Activated T-cell treated with anti-CD3 and anti-CD28 coated beads for 4 hours (primary cell): ENCODE results near the gene ENPP3.
"Not testable (repeated sequence)": the region's sequence is repeated elsewhere in the genome, so short reads cannot be mapped to it uniquely, and the experiment has no call there.

ENCODE experiments used
- DNase-seq: peaks from one replicate; pipeline ENCODE4 v3.0.0-alpha.2; 2020

Gene ENPP3

DNA sequence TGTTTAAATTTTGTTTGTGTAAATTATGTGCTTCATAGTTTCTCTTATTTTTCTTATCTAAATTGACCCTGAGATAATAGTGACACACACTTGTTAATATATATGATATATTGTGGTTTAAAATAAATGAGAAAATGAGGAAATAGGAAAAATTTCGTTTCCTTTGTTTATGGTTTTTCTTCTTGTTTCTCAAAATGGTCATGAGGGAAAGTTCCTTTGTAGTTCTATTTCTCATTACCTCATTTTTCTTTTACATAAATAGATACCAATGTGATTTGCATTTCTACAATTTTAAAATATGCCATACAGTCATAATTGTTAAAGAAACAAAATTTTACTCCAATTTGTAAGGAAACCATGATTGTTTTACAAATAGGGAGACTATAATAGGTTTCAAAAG is 54.9 kb downstream of the ENPP3 start:
- DNase-seq: no peak

DNA sequence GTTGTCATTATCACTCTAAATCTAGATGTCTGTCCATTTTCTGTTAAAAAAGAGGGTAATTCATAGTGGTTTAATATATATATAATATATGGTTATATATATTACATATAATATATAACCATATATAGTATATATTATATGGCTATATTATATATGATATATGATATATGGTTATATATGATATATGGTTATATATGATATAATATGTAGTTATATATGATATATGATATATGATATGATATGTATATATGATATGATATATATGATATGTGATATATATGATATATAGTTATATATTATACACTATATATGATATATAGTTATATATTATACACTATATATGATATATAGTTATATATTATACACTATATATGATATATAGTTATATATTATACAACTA is 55.5 kb downstream of the ENPP3 start:
- no peak for DNase-seq

DNA sequence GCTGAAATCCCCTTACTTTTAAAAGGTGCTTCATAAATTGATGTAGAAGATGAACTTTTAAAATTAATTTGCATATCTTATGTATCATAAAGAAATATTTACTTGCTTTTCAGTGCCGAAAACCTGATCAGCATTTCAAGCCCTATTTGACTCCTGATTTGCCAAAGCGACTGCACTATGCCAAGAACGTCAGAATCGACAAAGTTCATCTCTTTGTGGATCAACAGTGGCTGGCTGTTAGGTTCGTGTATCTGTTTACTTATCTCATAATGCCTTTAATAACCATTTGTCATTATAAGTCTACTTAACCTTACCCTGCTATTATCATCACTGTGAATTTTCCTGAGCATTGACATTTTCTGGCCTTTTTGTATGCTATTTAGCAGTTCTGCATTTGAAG is 56.3 kb downstream of the ENPP3 start:
- DNase-seq: no peak

DNA sequence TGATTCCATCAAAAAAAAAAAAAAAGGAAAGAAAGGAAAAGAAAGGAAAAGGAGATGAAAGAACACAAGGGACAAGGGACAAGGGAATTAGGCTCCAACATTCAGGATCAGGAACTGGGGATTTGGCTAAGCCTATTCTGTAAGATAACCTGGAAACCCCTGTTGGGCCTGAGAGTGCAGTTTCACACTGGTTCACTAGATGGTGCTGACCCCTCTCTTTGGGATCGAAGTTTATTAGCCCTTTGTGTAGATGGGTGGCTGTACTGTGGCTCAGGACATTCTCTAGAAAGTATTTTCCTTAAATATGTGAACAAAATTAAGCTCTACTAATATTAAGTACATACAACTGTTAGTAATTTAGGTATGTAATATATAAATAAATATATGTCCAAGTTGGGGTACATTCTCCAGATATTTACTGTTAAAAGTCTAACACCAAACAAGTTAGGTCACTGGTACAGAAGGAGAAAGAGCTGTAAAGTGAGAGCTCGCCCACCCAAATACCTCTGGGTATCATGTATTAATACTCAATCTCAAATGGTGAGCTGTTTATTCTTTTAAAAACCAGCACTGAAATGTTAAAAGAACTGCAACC is 57.8 kb downstream of the ENPP3 start:
- no peak for DNase-seq

DNA sequence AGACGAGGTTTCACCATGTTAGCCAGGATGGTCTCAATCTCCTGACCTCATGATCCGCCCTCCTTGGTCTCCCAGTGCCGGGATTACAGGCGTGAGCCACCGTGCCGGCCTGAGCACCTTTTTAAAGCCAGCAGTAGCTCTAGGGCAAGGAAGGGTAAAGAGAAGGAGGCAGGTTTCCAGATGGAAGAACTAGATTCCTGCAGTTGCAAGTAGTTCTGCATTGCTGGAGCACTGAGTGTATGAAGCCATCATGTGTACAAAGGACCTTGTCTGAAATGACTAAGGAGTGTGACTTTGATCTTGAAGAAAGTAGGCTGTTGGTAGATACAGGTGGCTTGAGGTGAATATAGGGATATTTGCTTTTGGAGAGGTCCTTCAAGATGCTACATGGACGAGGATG is 59.9 kb downstream of the ENPP3 start:
- no peak for DNase-seq

DNA sequence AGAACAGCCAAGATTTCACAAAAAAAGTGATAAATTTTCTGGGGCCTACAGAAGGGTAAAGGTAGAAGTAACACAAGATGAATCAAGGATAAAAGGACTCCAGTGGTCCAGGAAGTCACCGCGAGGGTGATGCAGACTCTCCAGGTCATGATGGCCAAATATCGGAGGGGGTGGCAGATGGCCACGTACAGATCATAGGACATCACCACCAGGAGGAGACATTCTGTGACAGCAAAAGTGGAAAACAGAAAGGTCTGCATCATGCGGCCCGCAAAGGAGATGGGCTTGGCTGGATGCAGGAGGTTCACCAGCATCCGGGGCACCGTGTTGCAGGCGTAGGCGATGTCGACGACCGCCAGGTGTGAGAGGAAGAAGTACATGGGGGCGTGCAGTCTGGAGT is 63.7 kb downstream of the ENPP3 start:
- not testable (repeated sequence) for DNase-seq

DNA sequence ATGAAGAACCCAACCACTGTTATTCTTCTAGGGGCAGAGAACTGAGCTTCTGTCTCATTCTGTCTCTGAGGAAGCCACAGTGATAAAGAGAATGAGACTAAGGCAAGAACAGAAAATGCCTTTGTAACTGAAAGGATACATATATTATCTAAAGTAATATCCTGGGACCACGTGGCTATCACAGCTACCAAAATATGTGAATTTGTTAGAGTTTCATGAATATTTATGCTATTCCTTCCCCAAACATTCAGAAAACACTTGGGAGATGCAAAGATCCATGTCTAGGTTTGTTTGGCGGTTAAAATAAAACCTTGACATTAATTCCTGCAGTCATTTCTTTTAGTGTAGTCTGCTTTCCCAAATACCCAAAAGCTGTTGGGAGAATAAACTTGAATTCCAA is 66.8 kb downstream of the ENPP3 start:
- not testable (repeated sequence) for DNase-seq

DNA sequence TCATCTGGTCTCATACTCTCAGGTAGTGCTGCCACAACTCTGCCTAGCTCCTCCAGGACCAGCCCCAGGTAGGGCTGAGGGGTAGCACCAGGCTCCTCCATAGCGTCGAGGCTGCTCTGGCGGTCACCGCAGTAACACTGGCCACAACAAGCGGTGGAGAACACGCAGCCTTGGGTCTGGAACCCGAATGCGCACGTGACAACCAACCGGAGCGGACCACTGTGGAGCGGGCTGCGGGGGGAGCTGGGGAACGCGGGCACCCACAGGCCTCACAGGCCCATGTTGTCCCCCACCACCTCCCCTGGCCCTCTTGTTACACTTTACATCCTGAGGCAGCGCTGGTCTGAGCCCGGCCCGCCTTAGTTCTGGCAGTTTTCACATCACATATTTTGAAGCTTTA is 73.8 kb downstream of the ENPP3 start, which contains the start of gene CTAGE9:
Gene CTAGE9 (minus strand): TSS at position 101 of the 400 bp plus-strand sequence. CDS start 0 bp downstream, at position 101.
- not testable (repeated sequence) for DNase-seq

DNA sequence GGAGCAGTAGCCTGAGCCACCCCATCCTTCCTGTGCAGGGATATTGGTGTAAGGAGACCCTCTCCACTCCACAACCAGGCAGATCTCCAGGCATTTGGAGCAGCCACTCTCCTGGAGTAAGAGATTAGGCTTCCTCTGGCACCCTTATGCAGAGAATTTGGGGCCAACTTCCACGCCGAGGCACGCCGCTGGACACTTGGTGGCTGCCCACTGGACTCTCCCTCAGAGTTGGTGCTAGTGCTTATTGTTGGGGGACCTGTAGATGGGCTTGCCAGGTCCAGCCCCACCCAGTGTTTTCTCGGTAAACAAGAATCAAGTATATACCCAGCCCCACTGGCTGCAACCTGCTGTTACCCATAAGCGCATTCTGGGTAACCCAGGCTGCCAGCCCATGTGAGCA is 78.5 kb downstream of the ENPP3 start:
- not testable (repeated sequence) for DNase-seq

DNA sequence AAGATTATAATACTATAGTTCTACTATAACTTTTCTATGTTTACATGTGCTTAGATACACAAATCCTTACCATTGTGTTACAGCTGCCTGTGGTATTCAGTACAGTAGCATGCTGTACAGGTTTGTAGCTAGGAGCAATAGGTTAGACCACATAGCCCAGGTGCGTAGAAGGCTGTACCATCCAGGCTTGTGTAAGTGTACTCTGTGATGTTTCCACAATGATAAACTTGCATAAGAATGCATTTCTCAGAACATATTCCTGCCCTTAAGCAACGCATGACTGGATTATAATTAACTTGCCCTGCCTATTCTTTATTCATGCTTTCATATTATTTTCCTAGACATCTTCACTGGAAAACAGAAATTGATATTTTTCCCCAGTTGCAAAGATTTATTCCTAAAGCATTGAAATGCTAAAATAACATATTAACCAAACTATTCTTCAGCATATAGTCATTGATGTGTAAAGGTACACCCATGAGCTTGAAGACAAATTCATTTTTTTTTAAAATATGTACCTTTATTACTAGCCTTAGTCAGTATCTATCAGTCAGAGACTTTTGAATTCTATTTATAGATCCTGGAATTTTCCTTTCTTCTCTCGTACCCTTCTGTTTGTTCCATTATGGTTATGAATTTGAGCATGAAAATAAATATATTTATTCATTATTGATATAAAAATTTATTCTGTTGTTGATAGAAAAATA is 80.9 kb downstream of the ENPP3 start:
- no peak for DNase-seq

DNA sequence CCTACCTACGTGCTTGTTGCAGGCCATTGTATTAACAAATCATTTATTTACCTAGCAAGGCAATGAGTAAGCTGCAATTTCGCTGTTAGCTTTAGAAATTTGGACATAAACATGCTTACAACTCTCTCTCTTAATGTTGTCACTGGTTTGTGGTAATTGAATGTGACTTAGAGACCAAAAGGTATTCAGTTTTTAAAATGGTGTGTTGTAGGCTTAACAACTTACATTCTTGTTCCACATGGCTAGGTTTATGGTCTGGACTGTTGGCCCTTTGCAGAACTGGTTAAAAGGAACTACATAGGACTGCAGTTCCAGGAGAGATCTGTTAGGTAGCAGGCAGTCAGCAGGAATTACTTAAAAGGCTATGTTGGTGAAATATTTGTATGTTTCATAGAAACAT is 84.1 kb downstream of the ENPP3 start:
- DNase-seq: no peak

DNA sequence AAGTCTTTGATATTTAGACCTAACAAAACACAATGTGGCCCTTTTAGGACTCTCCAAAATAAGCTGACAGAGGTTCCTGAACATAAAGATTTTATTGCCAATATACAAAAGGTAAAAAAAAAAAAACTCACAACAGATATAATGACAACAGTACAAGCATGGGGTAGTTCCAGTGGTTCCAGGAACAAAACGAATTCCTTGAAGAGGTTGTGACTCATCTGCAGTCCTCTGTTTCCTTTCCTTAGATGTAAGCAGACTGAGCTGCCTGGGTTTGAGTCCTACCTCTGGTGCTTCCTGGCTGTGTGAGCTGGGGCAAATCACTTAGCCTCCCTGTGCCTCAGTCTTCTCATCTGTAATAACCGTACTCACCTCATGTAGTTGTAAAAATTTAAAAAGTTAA is 87.0 kb downstream of the ENPP3 start:
- DNase-seq: no peak

DNA sequence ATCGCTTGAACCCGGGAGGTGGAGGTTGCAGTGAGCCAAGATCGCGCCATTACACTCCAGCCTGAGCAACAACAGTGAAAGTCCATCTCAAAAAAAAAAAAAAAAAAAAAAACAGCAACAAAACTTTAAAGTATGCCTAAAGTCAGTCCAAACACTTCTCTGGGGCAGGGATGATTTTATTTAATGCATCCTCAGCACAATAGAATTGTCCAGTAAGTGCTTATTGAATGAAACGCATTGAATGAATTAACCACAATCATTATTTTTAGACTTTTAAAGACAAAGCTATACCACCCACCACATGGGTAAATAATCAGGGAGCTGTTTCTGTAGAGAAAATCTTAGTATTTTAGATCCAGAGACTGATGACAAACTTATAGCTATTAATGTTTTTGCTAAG is 90.4 kb downstream of the ENPP3 start:
- DNase-seq: no peak

DNA sequence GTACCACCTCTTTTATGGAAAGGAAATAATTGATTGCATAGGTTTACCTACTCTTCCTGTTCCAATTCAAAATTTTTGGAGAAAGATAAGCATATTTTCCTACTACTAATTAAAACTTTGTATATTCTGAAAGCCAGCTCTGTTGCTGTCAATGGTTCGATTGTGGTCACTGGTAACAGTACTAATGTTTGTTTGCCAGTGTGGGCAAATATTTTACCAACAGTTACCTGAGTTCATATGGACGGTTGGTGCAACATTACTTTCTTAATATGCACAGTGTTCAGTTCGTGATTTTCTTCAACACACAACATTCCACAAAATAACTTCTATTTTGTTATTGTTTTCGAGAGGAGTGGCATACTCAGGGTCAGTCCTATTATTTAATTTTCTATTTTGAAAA is 90.8 kb downstream of the ENPP3 start:
- no peak for DNase-seq

DNA sequence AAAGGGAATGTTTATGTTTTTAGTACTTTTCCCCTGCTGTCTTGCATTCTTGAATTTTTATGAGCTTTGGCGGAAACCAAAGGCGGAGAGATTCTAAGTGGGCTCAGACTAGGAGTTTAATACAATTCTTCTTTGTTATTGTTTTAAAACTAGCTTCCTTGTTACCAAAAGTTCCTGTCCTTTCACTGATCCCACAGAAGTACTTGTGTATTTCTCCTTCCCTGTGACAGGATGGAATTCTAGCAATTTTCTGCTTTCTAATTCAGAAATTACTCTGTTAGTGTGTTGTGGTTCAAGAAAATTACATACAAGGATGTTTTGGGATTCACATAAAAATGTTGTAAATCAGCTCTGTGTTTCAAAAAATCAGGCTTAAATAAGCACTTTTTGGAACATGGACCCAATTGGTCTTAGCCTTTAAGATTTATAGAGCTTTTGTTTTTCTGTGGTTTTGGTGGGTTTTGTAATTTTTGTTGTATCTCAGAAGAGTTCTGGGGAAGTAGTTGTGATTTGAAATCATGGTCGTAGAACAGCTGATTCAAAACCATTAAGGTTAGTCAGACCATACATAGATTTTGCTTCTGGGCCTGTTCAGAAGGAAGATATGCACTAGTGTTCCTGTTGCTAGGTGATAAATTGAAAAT is 91.3 kb downstream of the ENPP3 start:
- no peak for DNase-seq

DNA sequence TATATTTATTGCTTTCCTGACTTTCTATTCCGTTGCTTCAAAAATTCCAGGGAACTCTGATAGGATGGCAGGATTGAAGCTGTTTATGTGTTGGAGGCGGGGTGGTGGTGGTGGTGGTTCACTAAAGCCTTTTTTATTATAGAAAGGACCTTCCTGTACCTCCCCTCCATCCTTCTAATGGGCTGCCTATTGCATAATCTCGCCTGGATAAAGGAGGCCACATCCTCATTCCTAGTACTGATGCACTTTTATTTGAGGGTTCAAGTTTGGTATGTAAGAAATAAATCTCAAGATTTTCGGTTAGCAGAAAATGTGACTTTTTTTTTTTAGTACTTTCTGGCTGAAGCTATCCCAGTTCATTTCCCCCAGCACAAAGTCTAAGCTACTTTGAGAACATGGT is 92.4 kb downstream of the ENPP3 start:
- no peak for DNase-seq

DNA sequence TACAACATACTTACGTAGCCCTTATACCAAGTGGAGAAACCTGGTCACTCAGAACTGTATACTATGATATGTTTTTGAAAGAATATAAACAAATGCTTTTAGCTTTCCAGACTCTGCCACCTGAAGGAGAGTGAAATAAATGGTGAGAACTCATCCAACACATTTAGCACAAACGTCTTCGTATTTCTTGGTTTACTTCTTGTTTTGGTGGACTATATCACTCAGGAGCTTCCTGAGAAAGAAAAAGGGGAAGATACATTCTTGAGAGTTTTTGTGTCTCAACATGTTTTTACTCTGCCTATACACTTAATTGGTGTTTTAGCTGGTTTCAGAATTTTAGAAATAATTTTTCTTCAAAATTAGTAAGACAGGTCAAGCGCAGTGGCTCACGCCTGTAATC is 93.2 kb downstream of the ENPP3 start:
- no peak for DNase-seq

DNA sequence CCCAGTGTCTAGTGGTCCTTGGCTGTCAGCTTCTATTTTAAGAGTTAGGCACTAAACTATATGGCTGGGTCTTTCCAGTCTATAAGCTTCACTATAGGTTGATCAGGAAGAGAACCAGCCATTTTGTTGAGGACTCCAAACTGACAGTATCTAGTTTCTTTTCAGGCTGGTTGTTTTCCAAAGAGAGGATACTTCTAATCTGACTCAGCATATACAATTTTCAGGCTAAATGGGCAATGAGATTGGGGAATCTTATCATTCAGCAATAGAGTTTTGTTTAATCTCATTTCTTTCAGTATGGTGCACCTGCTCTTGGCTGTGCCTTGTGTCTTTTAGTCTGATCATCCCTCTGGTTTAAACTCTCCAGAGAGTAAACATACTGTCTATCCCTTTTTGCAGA is 94.1 kb downstream of the ENPP3 start:
- DNase-seq: no peak

DNA sequence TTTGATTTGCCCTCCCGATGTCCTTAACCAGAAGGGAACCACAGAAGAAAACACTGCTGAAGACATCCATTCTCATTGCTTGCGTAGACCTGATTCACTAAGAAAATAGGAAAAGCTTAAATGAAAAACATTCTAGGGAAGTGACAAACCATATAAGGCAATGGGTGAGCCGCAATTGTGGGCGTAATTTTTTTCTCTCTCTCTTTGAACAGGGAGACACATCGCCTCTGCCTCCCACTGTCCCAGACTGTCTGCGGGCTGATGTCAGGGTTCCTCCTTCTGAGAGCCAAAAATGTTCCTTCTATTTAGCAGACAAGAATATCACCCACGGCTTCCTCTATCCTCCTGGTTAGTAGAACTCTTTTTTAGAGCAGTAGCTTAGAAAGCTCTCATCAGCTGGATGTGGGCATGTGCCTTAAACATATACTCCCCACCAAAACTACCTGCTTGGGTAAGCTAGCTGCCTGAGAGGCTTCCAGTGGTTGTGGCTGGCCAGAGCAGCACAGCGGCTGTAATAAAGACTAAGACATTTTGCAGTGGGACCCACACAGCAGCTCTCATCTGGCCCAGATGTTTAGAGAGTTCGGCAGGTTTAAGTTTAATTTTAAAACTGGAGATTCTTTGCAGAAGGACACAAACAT is 96.4 kb downstream of the ENPP3 start:
- DNase-seq: no peak

DNA sequence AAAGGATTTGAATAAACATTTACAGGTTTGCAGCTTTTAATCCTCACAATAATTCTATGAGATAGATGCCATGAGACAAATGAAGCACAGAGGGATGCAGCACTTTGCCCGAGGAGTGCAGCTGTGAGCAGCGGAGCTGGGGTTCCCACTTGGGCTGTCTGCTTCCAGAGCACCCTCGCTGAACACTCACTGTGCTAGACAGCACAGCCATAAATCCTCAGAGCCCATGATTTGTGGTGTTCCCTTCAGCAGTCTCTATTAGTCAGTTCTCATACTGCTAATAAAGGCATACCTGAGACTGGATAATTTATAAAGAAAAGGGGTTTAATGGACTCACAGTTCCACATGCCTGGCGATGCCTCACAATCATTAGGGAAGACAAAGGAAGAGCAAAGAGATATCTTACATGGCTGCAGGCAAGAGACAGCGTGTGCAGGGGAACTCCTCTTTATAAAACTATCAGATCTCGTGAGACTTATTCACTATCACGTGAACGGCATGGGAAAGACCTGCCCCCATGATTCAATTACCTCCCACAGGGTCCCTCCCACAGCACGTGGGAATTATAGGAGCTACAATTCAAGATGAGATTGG is 99.0 kb downstream of the ENPP3 start:
- DNase-seq: no peak

DNA sequence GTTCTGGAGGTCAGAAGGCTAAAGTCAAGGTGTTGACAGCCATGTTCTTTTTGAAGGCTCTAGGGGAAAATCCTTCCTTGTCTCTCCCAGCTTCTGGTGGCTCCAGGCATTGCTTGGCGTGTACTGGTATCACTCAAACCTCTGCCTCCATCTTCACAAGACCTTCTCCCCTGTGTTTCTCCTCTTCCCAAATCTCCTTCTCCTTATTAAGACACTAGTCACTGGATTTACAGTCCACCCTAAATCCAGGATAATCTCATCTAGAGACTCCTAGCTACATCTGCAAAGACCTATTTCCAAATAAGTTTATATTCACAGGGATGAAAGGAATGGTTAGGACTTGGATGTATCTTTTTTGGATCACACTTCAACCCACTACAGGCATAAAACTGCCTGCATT is 99.7 kb downstream of the ENPP3 start:
- DNase-seq: no peak

DNA sequence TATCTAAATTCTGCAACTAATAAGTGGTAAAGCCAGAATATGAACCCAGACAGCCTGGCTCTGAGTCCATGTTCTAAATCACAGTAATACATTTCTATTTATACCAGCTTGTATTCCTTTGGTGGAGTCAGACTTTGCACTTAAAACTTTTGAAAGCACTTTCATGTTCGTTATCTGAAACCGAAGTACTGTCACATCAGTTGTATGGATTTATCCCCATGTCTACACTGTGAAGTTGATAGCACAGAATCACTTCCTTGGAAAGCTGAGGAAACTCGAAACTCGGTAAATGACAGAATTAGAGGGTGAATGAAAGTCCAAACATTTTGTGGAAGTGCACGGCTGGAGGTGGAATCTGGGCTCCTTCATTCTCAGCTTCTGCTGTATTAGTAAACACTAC is 102.0 kb downstream of the ENPP3 start:
- no peak for DNase-seq

DNA sequence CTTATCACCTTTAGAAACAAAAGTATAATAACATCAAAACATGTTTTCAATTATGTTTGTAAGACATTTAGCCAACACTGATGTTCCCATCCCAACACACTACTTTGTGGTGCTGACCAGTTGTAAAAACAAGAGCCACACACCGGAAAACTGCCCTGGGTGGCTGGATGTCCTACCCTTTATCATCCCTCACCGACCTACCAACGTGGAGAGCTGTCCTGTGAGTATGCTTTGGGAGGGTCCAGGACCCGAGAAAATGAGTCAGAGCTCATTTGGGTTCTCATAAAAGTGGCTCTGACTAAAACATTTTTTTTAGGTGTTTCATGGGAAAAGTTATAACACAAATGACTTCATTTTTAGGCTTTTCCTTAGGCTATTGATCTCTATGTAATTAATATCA is 103.1 kb downstream of the ENPP3 start:
- no peak for DNase-seq
